Measurements from ENCODE around the gene TBC1D1.
"Not testable (repeated sequence)": the region's sequence is repeated elsewhere in the genome, so short reads cannot be mapped to it uniquely, and the experiment has no call there.

Gene TBC1D1

DNA sequence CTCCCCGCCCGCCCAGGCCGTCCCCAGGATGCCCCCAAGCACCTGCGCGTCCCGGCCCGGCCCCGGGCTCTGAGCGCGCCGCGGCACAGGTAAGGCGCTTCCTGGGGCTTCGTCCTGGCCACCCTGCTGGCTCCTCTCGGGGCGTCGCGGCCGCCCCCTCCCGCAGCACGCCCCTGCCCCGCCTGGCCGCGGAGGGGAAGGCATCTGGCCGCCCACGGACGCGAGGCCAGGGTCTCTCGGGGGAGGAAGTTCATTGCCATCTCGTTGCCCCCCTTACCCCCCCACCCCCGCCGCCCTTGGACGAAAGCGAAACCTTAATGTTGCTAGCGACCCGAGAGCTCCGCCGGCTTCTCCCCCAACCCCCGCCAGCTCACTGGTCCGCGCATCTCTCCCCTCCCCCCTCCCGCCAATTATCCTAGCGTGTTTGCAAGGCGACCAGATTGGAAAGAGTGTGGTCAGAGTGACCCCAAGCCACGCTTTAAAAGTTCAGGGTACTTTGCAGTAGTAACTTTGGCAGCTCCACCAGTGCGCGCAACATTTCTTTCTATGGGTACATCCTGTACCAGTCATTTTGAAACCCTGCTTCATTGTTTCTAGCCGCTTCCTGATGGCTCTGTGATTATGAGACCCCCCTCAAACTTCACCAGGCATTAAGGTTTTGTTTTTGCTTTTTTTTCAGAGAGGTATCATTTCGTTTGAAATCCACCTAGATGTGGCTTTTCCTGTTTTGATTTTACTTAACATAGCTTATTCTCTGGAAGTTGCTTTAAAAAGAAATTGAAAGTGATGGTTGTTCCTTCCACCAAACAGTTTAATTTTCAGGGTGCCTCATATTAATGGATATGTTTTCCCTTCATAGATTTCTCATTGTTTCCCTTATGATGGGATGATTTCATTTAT lies 626 bp downstream of the TBC1D1 start:
- no peak for DNase-seq

DNA sequence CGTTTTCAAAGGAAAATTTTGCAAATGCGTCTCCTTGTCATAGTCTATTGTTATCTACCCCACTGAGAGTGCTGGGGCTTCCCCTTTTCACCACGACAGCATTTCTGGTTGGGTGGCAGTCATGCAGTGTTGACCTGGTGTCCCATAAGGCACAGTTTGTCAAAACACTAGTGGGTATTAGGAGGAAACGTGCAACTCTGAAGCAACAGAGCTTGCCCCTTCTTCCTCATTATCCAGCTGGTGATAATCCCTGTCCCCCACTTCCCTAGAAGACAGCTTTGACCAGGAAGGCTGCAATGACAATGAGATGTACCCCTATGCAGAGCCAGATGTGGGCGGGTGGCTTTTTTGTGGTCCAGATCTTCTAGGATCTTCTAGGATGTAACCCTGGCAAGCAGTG lies 1.8 kb downstream of the TBC1D1 start:
- DNase-seq, result no peak

DNA sequence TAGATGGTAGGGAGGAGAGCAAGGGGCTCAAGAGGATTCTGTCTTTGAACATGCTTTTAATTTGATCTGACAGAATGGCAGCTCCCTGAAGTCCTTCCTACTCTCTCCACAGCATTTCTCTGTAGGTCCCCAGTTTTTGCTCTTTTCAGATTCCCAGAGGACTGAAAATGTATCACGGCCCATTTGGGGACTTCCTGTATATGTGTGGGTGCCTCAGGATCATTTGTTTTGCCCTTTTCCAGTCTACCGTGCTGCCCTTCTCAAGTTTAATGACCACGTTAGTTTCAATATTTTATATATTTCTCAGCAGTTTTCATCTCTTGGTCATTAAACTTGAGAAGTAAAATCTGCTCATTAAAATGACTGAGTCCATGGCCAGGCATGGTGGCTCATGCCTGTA lies 2.3 kb downstream of the TBC1D1 start:
- DNase-seq, result no peak

DNA sequence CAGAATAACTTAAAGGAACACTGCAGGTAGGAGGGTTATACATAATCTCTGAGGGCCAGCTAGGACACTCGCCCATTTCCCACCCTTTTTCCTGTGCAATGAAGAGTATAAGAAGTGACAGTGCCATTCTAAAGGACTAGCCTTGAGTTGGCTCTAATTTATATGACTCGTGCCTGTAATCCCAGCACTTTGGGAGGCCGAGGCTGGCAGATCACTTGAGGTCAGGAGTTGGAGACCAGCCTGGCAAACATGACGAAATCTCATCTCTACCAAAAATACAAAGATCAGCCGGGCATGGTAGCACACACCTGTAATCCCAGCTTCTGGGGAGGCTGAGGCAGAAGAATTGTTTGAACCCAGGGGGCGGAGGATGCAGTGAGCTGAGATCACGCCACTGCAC lies 4.4 kb downstream of the TBC1D1 start:
- no peak for DNase-seq

DNA sequence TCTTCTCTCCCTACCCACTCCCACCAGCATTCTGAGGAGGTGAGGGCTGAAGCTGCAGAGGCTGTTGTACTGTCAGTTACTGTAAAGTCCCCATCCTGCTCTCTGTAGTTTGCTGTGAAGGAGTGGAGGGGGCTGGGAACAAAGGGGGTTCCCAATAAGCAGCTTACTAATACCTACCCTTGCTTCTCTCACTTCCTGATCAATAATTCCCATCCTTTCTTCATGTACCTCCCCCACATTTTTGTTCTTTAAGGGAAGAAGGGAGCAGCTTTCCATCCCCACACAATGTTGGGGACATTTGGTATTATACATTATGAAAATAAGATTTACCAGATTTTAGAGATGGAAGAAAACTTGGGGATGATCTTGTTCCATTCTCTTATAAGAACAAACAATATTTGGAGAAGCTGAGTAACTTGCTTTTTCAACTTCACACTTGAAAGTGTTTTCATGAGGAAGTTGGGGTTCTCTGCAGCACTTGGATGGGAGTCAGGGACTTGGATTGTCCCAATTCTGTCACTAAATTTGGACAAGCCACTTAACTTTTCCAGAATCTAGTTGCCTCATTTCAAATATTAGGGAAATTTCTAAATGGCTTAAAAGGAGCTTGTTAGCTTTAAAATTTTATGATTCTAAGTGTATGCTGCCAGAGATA lies 5.4 kb downstream of the TBC1D1 start:
- DNase-seq, result no peak

DNA sequence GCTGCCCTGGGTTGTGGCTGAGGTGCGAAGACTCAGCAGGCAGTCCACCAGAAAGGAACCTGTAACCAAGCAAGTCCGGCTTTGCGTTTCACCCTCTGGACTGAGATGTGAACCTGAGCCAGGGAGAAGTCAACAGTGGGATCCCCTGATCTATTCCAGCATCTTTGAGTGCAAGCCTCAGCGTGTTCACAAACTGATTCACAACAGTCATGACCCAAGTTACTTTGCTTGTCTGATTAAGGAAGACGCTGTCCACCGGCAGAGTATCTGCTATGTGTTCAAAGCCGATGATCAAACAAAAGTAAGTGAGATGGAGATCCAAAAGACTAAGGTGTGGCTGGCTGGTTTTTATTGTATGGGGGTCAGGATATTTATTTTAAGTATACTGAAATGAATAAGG lies 11.3 kb downstream of the TBC1D1 start:
- no peak for DNase-seq

DNA sequence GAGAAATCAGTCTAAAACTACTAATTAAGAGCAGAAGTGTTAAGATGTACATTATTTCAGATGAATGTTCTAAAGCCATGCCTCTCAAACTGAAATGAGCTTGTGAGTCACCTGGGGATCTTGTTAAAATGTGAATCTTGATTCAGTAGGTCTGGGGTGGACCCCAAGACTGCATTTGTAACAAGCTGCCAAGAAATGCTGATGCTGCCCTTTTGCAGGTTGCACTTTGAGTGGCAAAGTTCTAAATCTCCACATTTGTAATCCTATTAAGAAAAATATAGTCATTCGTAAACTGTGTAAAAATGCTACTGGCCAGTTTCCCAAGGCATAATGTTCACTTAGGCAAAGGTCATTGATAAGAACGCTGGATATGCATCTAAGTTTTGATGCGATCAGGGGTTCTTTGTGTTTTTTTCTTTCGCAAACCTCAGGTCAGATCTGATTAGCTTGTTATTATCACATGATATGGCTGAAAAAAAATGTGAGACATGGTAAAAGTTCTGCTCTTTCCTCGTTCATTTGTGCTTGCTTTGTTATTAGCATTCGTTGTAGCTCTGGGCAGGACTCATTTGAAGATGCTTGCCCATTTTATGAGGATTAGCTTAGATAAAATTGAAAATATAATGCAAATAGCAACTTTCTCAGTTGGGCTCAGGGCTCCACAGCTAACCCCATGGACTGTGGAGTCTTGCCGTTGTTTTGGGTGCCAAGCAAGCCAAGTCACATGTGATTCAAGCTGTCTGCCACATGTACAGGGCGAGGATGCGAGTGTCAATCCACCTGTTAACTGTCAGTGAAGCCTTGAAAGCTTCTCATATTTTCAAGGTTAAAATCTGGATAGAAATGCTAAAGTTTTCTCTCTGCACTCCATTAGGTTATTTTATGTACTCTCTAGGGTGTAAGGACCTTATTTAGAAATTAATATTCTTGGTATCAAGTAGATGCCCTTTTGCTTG lies 12.1 kb downstream of the TBC1D1 start:
- no peak for DNase-seq

DNA sequence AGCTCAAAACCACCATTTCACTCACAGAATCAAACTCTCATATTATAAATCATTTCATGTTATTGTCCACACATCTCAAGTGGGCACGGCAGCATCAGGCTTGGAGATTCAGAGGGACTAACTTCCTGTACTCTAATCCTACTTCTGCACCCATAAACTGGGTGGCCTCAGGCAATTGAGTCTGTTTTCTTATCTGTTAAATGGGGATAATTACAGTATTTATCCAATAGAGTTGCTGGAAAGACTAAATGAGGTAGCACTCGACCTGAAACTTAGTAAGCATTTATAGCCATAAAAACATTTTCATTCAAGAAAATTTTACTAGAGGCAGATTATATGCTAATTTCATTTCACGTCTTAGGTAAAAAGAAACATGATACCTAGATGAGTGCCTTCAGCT lies 13.0 kb downstream of the TBC1D1 start:
- DNase-seq, result no peak

DNA sequence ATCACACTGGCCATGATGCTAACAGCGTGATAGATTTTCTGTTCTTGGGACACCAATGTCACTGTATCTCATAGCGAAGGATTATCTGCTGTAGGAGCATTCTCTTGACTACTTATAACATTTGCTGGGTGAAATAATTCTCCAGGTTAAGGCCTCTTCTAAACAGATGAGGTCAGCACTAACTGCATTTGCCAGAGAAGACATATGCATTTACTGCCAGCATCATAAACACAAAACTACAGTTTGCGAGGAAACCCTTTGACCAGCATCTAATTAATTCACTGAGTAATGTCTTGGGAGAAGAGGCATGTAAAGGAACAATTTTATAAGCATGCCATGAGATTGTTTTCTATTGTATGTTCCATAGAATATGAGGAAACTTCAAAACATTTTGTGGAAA lies 13.9 kb downstream of the TBC1D1 start:
- no peak for DNase-seq

DNA sequence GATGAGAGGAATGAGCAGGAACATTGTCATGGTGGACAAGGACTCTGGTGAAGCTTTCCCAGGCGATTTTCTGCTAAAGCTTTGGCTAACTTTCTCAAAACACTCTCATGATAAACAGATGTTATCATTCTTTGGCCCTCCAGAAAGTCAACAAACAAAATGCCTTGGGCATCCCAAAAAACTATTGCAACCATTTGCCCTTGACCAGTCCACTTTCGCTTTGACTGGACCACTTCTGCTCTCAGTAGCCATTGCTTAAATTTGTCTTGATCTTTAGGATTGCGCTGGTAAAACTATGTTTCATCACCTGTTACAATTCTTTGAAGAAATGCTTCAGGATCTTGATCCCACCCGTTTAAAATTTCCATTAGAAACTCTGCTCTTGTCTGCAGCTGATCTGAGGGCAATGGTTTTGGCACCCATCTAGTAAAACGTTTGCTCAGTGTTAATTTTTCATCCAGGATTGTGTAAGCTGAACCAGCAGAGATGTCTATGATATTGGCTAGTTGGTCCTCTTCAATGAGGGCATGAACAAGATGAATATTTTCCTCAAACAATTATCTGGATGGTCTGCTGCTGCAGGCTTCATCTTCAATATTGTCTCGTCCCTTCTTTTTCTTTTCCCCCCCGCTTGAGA lies 14.8 kb downstream of the TBC1D1 start:
- DNase-seq, result no peak

DNA sequence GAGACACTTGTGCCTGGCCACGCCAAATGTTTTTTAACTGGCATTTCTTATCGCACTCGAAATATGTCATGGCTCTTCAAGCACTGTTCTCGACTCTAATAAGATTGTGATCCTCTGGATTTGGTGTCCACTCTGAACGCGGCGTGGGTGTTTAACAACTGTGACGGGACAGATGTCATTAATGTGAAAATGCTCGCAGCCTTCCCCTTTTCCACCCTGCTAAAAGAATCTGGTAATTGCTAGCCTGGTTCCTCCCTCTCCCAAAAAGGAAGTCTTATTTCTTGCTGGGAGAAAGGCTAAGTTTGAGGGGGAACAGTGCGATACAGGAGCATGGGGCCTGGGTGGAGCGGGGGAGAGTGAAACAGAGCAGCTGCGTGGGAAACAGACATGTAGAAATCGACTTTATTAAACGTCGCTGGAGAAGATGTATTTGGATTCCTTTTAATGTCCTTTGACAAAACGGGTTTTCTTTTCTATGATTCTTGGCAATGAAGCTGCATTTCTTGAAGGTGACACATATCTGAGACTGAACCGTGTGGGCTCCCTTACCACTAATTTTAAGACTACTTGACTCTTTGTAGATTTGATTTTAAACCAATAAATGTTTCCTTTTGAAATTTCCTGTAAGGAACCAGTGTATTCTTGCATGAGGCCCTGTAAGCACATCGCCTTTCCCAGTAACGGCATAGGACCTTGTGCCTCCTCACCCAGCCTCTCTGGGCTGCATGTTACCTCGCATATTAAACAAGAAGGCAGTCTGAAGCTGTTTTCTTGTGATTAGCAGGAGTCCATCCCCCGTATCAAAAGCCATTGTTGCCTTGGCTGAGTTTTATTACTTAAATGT lies 17.8 kb downstream of the TBC1D1 start:
- peak; percentile 47 for DNase-seq

DNA sequence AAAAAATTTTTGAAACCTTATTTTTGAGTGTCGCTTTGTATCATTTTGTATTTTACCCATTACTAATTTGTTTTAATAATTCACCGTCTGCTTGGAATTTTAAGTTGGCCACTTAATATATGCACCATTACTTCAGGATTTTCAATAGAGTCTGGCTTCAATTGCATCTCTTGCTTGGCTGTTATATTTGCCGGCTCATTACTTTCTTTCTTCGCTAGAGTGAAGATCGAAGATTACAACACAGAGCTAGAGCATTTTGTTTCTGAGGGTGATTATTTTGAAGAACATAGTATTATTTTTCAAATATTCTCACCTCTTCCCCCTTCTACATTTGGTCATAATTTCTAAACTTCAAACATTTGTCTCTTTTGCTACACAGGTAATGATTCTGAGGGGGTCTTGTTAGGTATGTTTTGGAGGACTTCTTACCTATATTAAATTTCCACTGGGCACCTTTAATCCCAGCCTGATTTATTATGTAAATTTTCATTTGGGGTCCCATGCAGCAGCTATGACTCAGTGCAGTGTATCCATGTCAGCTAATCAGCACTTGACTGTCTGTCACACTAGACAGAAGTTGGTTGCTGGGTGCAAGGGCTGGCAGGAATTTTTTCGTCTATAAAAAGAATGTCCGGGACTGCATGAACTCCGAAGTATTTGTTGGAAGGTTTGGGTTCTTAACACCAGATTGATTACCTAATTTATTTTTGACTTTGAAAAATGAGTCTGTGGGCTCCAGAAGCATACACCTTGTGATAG lies 18.6 kb downstream of the TBC1D1 start:
- DNase-seq, result no peak

DNA sequence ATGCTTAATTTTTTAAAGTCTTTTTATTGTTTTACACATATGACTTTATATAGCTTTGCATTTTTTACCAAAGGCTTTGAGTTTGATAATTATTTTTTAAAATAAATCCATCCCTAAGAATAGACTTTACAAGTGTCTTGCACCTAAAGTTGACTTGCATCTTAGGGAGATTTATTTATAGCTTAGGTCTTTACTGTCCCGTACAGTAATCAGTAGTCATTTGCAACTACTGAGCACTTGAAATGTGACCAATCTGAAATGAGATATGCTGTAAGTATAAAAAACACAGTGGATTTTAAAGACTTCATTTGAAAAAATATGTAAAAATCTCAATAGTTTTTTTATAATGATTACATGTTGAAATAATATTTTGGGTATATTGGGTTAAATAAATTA lies 19.2 kb downstream of the TBC1D1 start:
- no peak for DNase-seq

DNA sequence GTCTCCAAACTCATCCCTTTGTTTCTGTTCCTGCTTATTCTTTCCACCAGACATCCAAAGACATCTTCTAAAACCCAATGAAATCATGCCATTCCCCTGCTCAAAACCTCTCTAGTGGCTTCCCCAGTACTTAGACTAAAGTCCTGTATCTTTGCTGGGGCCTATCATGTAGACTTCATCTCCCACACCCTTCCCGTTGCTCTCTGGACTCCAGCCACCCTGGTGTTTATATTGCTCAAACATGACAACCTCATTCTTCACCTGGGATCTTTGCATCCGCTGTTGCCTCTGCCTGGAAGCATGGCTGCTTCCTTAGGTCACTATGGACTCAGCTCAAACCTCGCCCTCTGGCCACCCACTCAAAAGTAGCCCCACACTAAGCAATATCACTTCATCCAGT lies 23.7 kb downstream of the TBC1D1 start:
- no peak for DNase-seq

DNA sequence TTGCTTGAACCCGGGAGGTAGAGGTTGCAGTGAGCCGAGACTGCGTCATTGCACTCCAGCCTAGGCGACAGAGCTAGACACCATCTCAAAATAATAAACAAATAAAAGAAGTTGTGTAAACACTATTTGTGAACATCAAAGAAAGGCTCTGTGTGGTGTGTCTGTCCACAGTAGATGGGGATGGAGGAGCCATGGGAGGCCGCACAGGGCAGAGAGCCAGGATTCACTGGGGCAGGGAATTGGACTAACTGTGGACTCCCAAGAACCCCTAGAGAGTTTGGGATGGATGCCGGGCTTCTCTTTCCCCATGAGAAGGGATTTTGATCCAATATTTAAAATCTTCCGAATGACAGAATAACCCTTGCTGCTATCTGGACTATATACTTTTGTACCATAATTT lies 26.5 kb downstream of the TBC1D1 start:
- DNase-seq, result no peak

DNA sequence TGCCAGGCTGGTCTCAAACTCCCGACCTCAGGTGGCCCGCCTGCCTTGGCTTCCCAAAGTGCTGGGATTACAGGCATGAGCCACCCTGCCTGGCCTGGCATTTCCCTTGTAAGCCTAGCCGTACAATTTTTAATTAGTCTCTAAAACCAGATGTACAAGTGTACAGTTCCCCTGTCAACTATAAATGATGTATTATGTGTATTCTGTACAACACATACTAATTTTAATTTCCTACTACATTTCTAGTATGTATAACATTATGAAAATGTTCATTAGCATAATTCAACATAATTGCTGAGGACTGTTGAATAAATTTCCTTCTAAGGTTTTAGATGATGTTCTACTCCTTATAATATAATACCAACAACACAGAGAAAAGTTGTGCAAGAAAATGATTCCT lies 27.8 kb downstream of the TBC1D1 start:
- no peak for DNase-seq

DNA sequence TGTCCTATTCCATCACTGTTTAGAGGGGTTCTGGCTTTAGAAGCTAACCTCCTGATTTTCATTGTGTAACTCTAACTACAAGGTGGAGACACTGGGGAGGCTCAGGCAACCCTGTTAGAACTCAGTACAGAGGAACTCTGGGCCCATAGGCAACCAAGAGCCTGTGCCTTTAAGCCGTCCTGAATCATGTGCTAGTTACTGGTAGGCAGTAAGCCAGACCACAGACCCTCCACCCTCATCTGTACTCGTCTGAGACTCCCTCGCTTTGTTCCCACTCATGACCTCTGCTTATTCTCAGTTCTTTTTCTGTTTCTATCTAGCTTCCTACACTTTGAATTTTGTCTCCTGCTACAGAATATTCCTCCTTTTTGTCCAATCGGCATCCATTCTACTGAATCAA lies 31.4 kb downstream of the TBC1D1 start:
- DNase-seq, result peak; percentile 70

DNA sequence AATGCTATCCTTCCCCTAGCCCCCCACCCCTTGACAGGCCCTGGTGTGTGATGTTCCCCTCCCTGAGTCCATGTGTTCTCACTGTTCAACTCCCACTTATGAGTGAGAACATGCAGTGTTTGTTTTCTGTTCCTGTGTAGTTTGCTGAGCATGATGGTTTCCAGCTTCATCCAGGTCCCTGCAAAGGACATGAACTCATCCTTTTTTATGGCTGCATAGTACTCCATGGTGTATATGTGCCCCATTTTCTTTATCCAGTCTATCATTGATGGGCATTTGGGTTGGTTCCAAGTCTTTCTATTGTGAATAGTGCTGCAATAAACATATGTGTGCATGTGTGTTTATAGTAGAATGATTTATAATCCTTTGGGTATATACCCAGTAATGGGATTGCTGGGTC lies 32.2 kb downstream of the TBC1D1 start:
- not testable (repeated sequence) for DNase-seq

DNA sequence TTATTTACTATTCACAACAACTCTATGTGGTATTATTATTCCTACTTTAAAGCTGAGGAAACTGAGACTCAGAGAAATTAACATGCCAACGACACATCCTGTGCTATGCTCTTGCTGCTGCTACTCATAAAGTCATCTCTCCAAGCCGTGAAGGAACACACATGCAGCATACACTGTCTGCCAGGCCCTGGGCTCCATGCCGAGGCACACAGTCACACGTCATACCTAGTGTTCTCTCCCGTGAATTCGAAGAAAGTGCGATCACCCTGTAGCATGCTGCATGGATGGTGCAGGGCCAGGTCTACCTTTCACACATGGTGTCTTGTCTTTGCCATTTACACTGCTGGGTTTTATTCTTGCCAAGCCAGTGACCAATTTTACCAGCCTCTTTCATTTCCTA lies 34.1 kb downstream of the TBC1D1 start:
- DNase-seq, result no peak

DNA sequence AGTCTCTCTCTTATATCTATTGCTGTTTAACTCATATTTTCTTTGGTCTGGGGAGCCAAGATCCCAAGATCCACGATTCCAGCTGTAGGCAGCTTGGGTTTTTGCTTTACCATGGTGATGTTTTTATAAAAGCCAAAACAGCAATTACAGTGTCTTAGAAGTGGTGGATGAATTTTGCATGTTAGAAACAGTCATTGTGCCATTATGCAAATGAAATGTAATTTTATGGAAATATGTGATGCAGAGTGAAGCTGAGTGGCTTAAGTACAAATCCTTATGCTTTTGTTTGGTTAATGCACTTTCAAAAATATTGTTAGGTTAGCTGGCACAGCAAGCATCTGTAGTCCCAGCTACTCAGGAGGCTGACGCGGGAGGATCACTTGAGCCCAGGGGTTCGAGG lies 36.5 kb downstream of the TBC1D1 start:
- no peak for DNase-seq
